A549 treated with AZD9567 at 1 μM for 4 hours (cell line): ENCODE results near the gene NAA25. TPM values are rescaled to one million over a fixed set of nuclear protein-coding genes. Genes with fewer than 3 reads are reported as not detected.

Source experiments
- total RNA-seq: library from RNA; stranded (reverse); fragments of 200-300 nt; extraction: Qiagen RNA extraction; gene quantifications from 5 replicates; pipeline ENCODE4 v1.2.3, GENCODE V29; 2022; ENCODE audit not compliant: insufficient read depth

NAA25 gene
- 14.5 to 22.2 TPM (median 20.2 TPM) in 5 replicates for total RNA-seq

DNA sequence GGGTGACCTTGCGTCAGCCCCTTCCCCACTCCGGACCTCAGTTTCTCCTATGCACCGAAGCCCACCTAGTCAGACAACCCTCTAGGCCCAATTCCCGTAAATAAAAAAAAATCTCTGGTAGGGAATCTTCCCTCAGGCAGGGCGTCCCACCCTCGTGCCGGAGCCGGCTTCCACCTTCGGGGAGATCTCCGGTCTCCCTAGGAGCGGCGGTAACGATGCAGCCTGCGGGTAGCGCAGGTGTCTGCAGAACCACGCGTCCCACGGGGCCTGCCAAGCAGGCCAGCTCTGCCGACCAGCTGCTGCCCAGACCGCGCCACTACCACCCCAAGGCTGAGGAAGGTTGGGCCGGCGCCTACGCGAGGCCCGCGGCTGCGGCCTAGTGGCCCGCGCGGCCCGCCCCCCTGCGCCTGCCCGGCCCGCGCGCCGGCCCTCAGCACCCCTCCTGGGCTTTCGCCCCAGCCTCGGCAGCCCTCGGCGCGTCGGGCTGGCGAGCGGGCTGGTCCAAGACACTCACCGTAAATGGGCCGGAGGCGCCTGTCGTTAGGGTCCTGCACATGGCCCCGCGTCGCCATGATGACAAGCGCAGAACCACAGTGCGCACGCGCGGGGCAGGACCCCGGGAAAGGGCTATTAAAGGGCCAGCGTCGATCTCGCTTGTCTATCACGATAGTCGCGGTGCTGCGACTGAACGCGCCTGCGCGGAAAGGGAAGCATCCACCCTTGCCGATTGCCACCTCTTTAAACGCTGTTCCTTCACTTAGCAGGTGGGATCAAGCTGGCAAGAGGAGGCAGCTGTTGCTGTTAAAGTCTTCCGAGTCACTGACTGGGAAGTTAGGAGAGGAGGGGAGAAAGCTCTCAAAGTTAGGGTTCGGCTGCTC lies at the start of gene NAA25:
Gene NAA25, minus strand, starts transcription at position 582 of the 878 bp plus-strand sequence. Its CDS starts 10 bp downstream, at position 572.

DNA sequence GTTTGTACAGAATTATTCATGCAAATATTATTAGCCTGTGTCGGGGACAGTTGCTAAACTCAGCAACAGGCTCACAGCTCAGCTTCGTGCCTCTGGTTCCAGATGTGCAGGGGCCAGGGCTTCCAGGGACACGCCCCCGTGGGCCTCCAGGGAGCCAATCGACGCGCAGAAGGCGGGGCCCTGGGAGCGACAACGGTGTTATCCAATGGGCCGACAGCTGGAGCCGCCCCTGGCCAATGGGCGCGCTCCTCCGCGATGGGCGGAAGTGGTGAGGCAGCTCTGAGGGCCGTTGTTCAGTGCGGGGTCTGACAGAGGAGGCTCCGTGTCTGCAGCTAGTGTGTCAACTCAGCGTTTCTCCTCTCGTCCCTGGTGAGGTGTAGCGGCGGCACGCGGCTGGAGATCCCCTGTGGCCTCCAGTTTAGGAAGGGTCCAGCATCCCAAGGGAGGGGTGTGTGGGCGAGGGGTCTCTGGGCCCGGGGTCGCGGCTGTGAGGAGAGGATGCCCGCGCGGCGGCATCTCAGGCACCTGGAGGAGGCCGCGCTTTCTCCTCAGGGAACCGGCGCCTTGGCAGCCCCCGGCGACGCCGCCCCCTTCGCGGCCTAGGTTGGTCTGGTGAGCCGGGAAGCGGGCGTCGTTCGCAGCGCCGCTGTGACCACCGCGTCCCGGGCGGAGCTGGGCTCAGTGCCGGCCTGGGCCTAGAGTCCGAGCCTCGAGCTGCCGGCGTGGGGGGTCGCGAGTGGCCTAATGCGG lies 16.8 kb upstream of the NAA25 start, which contains the start of gene TRAFD1:
Gene TRAFD1, plus strand, starts transcription at position 311 of the 750 bp plus-strand sequence. CDS start 4,963 bp downstream, outside the sequence.

GRCh38 chr12:112012775-112013600 lies 95.6 kb downstream of the NAA25 start, which contains the start of the genes ERP29 and TMEM116:
ERP29 (plus strand) TSS chr12:112013426; CDS start chr12:112013466, 40 bp downstream.
TMEM116 (minus strand) TSS chr12:112013165; CDS start chr12:112005270, 7,895 bp downstream.

Other genes with a start within 250 kb of the NAA25 start
- 4.8 to 11.9 TPM (median 6.1 TPM) in 5 replicates for gene TMEM116, start 95.6 kb downstream of the NAA25 start, total RNA-seq
- gene ERP29, start 95.4 kb downstream of the NAA25 start, total RNA-seq = 116 to 134 TPM (median 129 TPM) in 5 replicates
- 16.3 to 20.3 TPM (median 18.1 TPM) in 5 replicates for gene TRAFD1, start 16.8 kb upstream of the NAA25 start, total RNA-seq